NB4 (cell line): Measurements from ENCODE around the gene ABCA4.

Experiments
- DNase-seq: peaks from one replicate; pipeline ENCODE4 v3.0.0; 2010; ENCODE audit warnings: low read depth
- H3K4me3 ChIP-seq: one replicate; pipeline ENCODE4 v1.5.1; 2011; ENCODE audit warnings: mild to moderate bottlenecking, low read depth, low read length, moderate library complexity
- MYC ChIP-seq: IDR thresholded peaks from 2 replicates; pipeline ENCODE4 v1.6.1; 2011; ENCODE audit warnings: low read depth, low read length
- POLR2A ChIP-seq: IDR thresholded peaks from 2 replicates; pipeline ENCODE4 v1.6.1; 2011; ENCODE audit warnings: mild to moderate bottlenecking; ENCODE audit not compliant: insufficient read length; ENCODE audit errors: extremely low read depth
- TF ChIP-seq, protein P1 (sequence below): IDR thresholded peaks from one replicate; pipeline ENCODE4 v1.5.1; 2012; ENCODE audit warnings: low read depth, low read length
- TF ChIP-seq, protein P2 (sequence below): IDR thresholded peaks from 2 replicates; pipeline ENCODE4 v1.6.1; 2011; ENCODE audit warnings: low read depth, low read length

The ABCA4 gene

DNA sequence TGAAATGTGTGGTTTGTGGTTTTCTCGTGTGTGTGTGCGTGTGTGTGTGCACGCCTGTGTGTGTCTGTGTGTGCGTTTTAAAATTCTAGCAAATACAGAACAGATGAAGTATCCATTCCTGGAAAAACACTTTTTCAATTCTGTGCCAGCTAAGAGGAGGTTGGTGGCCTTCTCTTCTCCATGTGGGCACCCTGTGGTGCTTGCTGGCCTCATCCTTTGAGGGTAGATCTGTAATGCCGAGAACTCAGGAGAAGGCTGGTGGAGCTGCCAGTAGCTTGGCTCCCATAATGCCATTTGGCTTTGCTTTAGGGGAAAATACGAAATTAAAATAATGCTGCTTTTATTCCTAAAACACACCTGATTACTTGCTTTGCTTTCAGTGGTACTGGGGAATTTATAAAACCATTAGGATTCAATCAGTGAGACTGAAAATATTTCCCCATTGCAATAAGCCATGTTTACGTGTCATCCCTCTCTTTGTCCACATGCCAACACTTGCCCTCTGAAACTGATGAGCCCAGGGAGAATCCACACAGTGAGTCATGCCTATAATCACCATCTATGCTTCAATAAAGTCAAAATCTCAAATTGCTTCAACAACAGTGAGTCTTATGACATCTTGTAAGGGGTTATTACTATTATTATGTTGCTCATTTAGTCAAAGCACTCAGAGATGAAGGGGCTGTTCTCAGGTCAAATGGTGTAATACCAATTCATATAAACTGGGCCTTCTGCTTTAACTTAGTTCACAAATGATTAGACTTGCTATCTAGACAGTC, 39.2 kb downstream of the ABCA4 start:
- no peak for DNase-seq
- TF ChIP-seq, protein P1, sequence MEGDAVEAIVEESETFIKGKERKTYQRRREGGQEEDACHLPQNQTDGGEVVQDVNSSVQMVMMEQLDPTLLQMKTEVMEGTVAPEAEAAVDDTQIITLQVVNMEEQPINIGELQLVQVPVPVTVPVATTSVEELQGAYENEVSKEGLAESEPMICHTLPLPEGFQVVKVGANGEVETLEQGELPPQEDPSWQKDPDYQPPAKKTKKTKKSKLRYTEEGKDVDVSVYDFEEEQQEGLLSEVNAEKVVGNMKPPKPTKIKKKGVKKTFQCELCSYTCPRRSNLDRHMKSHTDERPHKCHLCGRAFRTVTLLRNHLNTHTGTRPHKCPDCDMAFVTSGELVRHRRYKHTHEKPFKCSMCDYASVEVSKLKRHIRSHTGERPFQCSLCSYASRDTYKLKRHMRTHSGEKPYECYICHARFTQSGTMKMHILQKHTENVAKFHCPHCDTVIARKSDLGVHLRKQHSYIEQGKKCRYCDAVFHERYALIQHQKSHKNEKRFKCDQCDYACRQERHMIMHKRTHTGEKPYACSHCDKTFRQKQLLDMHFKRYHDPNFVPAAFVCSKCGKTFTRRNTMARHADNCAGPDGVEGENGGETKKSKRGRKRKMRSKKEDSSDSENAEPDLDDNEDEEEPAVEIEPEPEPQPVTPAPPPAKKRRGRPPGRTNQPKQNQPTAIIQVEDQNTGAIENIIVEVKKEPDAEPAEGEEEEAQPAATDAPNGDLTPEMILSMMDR, result no peak
- no peak overlapping the region for H3K4me3 ChIP-seq

DNA sequence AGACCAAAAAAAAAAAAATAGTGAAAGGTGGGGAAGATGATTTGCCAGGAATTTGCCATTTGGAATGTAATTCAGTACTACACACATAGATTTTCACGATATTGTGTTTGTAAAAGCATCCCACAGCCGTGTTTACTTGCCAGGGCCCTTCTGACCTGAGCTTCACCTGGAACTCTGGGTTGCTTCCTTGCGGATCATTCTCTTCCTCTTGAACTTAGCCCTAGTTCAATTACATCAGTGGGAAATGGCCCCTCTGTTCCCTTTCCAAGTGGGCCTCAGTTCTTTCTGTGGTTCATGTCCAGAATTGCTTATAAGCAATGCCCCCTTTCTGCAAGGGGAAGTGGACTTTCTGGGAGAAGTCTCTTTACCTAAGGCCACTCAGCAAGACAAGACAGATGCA, 41.0 kb downstream of the ABCA4 start:
- no peak overlapping the region for H3K4me3 ChIP-seq
- no peak for DNase-seq
- TF ChIP-seq, protein P2, sequence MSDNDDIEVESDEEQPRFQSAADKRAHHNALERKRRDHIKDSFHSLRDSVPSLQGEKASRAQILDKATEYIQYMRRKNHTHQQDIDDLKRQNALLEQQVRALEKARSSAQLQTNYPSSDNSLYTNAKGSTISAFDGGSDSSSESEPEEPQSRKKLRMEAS, result no peak
- TF ChIP-seq POLR2A, result no peak

DNA sequence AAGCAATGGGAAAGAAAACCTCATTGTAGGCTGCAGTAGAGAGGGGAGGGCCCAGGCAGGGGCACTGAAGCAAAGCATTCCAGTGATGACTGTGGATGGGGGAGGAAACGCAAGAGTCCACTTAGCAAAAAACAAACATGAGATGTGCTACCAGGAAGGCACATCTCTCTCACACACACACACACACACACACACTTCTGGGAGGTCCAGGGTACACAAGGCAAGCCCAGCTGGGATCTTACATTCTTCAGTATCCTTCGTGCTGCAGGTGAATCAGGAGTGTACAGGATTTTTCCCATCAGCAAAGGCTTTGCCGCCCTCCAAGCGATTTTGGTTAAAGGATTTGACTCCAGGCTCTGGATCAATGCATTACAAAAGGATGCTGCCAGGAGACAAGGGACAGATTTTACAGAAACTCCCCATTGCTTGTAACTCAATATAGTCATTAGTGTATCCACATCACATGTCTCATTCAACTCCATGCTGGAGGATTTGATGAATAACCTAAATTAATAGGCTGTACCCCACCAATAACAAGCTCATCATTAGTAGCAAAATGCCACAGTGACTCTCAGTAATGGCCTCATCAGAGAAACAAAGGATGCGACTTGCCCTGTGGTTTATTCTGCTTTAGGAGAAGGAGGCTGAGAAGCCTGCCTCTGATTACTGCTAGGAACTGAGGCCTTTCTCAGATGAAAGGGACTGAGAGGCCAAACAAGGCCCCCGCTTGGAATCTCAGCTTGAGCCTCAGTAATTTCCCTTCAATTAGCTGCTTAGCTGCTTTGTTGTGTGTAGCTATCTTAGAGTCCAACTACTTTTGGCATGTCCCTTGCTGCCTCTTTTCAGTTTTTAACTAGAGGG, 41.6 kb downstream of the ABCA4 start:
- TF ChIP-seq MYC (no peak), POLR2A (no peak)
- TF ChIP-seq, protein P1, result no peak
- TF ChIP-seq, protein P2, result no peak
- no peak for DNase-seq
- H3K4me3 ChIP-seq, result no peak overlapping the region

DNA sequence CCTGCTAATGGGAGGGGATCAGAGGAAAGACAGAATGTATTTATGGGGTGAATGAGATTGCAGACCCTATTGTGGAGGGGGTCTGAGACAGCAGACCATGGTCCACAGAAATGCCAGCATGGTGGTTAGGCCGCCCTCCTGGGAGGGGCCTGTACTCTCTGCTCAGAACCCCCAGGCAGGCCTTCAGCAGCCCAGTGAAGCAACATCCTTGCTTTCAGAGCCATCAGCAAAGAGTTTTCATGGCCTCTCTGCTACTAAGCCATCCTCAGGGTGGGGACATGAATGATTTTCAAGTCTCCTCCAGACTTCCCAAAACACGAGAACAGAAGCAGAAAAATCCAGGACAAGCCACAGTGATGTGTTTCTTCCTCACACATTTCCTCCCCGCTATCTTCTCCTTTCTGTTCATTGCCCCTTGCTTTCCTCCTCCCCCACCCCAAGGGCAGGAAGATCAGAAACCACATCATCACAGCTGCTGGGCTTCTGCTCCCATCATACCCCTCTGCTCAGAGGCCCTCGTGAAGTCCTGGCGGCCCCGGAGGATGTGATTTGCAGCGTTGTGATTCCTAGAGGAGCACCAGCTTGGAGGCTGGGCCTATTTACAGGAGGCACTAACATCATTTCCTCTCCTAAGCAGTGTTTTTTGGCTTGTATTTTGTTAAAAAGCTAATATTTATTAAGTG, 48.0 kb downstream of the ABCA4 start:
- H3K4me3 ChIP-seq, result no peak overlapping the region
- TF ChIP-seq, protein P2, result no peak
- TF ChIP-seq MYC, result no peak
- TF ChIP-seq POLR2A, result no peak
- no peak for DNase-seq

DNA sequence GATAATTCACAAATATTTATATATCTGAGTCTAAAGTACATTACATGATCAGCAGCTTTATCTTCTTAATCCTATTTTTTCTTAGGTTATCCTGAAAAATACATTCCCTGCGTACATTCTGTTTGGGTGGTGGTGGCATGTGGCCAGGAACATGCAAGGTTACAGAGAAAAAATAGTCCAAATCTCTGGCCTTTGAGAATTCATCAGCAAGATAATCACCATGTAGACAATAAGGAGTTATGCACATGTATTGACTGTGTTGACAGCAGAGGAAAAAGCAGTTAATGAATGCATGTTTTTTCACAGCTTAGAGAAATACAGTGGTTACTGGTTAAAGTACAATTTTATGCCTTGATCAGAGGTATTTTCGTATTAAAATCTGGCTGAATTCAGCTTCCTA, 49.0 kb downstream of the ABCA4 start:
- no peak overlapping the region for H3K4me3 ChIP-seq
- no peak for DNase-seq
- TF ChIP-seq, protein P1, result no peak
- no peak for TF ChIP-seq MYC

DNA sequence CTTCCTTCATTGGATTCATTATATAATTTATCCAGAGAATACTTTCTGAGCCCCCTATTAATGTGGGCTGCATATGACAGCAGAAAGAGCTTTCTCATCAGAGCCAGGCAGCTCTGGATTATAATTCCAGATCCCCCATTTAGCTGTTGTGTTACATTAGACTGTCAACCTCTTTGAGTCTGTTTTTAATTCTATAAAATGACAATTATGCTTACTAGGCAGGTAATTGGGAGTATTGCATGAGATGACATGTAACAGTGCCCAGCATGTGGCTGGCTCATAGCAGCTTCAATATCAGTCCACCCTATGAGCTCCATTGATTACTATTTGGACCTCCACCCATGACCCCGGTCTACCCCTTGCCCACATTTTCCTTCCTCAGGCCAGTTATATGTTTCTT, 49.6 kb downstream of the ABCA4 start:
- DNase-seq, result no peak
- H3K4me3 ChIP-seq, result no peak overlapping the region
- TF ChIP-seq POLR2A (no peak), MYC (no peak)
- TF ChIP-seq, protein P1, result no peak
- TF ChIP-seq, protein P2, result no peak
